Osteoblast (primary cell): ENCODE measurements around the gene DCDC2C. TPM values are rescaled to one million over a fixed set of nuclear protein-coding genes. Genes with fewer than 3 reads are reported as not detected.

Experiments
- DNase-seq: peaks from one replicate; pipeline ENCODE4 v3.0.0; 2011; ENCODE audit warnings: low spot score, mixed read lengths; ENCODE audit not compliant: insufficient read length; ENCODE audit errors: missing footprints
- H2AFZ ChIP-seq: 2 replicates; pipeline ENCODE4 v1.6.0; 2011; ENCODE audit warnings: mild to moderate bottlenecking, low read length
- H3K27ac ChIP-seq: 2 replicates; pipeline ENCODE4 v1.5.1; 2011; ENCODE audit warnings: mild to moderate bottlenecking, low read depth, low read length, moderate library complexity
- H3K27me3 ChIP-seq: 2 replicates; pipeline ENCODE4 v1.6.0; 2012; ENCODE audit warnings: mild to moderate bottlenecking, control low read depth, inconsistent platforms, low read length, moderate library complexity; ENCODE audit not compliant: insufficient read depth
- H3K36me3 ChIP-seq: 2 replicates; pipeline ENCODE4 v1.5.1; 2011; ENCODE audit warnings: mild to moderate bottlenecking, low read length, control low read depth, moderate library complexity; ENCODE audit not compliant: insufficient read depth
- H3K4me1 ChIP-seq: 2 replicates; pipeline ENCODE4 v1.5.1; 2011; ENCODE audit warnings: mild to moderate bottlenecking, low read length, control low read depth, moderate library complexity; ENCODE audit not compliant: insufficient read depth
- H3K4me2 ChIP-seq: 2 replicates; pipeline ENCODE4 v1.6.0; 2011; ENCODE audit warnings: mild to moderate bottlenecking, low read length; ENCODE audit not compliant: insufficient read depth
- H3K4me3 ChIP-seq: fragments of 200-600 bp; sonication (generic); 3 replicates; pipeline ENCODE4 v1.5.1; 2012; ENCODE audit warnings: mild to moderate bottlenecking, low read length, inconsistent platforms; ENCODE audit not compliant: insufficient read depth
- H3K79me2 ChIP-seq: 2 replicates; pipeline ENCODE4 v1.6.0; 2012; ENCODE audit warnings: mild to moderate bottlenecking, low read length, control low read depth, inconsistent platforms; ENCODE audit not compliant: insufficient read depth
- H3K9me3 ChIP-seq: 2 replicates; pipeline ENCODE4 v1.5.1; 2011; ENCODE audit warnings: low read depth, low read length, control low read depth
- H4K20me1 ChIP-seq: 2 replicates; pipeline ENCODE4 v1.6.0; 2012; ENCODE audit warnings: mild to moderate bottlenecking, low read length, control low read depth; ENCODE audit not compliant: insufficient read depth
- total RNA-seq: library from RNA; depleted of rRNA; stranded (reverse); fragments of >200 nt; gene quantifications from 2 replicates; pipeline ENCODE4 v1.2.3, GENCODE V29; 2012
- TF ChIP-seq, protein P1 (sequence below): IDR thresholded peaks from 2 replicates; pipeline ENCODE4 v1.5.1; 2011; ENCODE audit warnings: mild to moderate bottlenecking, low read depth, low read length, moderate library complexity; ENCODE audit errors: extremely low read depth

The DCDC2C gene
- total RNA-seq, 1 donor: not detected

DNA sequence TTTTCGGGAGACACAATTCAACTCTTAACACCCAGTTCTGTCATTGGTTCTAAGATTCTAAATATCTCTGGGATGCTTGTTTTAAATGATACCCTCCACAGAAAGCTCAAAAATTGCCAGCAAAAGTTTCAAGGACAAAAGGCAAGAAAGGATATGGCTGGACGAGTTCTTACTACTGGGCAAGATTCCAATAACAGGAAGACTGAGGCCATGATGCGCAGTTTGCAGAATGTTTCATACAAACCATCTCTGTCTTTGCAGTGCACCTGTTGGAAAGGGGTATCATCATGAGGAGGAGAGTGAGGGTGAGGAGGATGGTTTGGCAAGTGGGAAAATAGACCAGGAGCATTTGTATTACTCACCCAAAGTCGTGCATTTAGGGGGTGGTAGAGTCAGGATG is 172.8 kb downstream of the DCDC2C start:
- TF ChIP-seq, protein P1, sequence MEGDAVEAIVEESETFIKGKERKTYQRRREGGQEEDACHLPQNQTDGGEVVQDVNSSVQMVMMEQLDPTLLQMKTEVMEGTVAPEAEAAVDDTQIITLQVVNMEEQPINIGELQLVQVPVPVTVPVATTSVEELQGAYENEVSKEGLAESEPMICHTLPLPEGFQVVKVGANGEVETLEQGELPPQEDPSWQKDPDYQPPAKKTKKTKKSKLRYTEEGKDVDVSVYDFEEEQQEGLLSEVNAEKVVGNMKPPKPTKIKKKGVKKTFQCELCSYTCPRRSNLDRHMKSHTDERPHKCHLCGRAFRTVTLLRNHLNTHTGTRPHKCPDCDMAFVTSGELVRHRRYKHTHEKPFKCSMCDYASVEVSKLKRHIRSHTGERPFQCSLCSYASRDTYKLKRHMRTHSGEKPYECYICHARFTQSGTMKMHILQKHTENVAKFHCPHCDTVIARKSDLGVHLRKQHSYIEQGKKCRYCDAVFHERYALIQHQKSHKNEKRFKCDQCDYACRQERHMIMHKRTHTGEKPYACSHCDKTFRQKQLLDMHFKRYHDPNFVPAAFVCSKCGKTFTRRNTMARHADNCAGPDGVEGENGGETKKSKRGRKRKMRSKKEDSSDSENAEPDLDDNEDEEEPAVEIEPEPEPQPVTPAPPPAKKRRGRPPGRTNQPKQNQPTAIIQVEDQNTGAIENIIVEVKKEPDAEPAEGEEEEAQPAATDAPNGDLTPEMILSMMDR: no peak
- no peaks in the 10 kb centered on the region for H3K27me3 ChIP-seq
- H3K9me3 ChIP-seq: no peaks in the 10 kb centered on the region
- H3K4me3 ChIP-seq: no peak overlapping the region
- no peak overlapping the region for H2AFZ ChIP-seq
- H3K36me3 ChIP-seq: no peaks in the 10 kb centered on the region
- no peaks in the 10 kb centered on the region for H3K4me1 ChIP-seq
- H4K20me1 ChIP-seq: no peaks in the 10 kb centered on the region
- H3K79me2 ChIP-seq: no peaks in the 10 kb centered on the region
- no peak overlapping the region for H3K4me2 ChIP-seq
- no peak overlapping the region for H3K27ac ChIP-seq
- no peak for DNase-seq

DNA sequence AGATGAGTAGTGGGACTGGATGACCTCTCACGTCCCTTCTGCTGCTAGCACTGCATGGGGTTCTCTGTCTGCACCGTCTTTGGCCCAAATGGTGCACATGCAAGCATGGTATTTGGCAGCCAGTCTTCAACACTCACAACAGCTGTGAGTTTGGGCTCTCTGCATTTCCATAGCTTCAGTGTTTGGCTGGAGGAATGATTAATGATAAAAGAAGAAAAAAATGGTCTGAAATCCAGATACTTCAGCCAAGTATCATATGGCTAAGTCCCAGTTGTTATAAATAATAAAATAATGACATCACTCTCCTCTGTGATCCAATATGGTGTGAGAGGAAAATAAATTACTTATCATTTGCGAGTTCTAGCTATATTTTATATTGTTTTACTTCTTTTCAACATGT is 173.3 kb downstream of the DCDC2C start:
- DNase-seq: no peak
- Histone ChIP-seq H3K27ac (no peak overlapping the region), H2AFZ (no peak overlapping the region), H4K20me1 (no peaks in the 10 kb centered on the region), H3K4me1 (no peaks in the 10 kb centered on the region), H3K9me3 (no peaks in the 10 kb centered on the region), H3K27me3 (no peaks in the 10 kb centered on the region), H3K4me2 (no peak overlapping the region), H3K36me3 (no peaks in the 10 kb centered on the region), H3K4me3 (no peak overlapping the region), H3K79me2 (no peaks in the 10 kb centered on the region)
- TF ChIP-seq, protein P1: no peak

DNA sequence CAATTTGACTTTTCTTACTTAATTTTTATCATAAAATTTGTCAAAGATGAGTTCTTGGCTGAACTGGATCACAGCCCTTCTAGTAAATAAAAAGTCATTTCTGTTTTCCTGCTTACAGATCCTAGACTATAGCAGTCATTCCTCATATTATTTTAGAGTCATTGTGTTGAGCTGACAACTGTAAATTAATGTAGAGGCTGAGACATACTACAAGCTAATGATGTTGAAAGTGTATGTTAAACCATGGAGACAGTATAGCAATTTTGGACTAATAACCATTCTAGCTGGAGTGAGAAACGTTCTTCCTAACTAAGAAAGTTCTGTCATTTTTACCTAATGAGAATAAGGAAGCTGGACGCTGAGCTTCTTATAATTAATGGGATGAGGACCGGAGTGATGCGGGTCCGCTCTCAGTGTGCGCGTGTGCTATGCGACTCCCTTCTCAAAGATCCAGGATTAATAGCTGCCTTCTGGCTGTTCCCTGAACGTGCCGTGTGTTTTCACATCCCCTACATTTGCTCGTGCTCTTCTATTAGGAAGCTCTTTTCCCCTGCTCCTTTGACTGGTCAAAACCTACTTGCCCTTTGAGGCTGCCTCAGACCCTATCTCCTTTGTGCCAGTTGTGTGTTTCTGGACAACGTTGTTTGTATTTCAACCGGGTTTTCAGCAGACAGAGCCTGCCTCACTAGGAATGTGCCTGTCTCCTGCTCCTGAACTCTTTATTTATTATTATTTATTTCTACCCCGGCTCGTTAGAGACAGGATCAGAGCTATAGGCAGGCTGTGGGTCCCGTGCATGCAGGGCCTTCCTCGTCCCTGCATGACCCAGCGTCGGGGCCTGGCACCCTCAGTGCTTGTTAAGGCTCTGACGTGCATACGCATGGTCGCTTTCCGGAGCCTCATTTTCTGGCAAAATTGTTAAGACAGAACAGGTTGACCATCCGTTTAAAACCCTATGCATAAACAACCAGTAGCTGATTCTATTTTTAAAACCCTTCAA is 182.6 kb downstream of the DCDC2C start:
- Histone ChIP-seq H4K20me1 (no peaks in the 10 kb centered on the region), H3K4me3 (no peak overlapping the region), H3K9me3 (peaks cover 2% of the 10 kb centered on the region), H3K27ac (no peak overlapping the region), H3K36me3 (no peaks in the 10 kb centered on the region), H3K79me2 (no peaks in the 10 kb centered on the region), H2AFZ (no peak overlapping the region), H3K4me1 (no peaks in the 10 kb centered on the region), H3K27me3 (no peaks in the 10 kb centered on the region), H3K4me2 (no peak overlapping the region)
- DNase-seq: no peak
- TF ChIP-seq, protein P1: no peak

DNA sequence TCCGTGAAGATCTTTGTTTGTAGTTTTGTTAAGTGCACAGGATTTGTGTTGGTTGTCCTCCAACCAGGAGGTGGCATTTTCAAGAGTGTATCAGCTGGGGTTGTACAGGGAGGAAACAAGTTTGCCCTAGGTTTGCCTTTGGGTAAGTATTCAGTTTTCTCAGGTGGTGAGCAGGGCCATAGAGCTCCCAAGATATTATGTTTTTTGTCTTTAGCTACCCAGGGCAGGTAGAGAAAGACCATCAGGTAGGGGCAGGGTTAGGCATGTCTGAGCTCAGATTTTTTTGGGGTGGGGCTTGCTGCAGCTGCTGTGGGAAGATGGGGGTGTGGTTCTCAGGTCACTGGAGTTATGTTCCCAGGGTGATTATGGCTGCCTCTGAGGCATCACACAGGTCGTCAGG is 191.6 kb downstream of the DCDC2C start:
- Histone ChIP-seq H3K4me3 (no peak overlapping the region), H3K9me3 (no peaks in the 10 kb centered on the region), H3K27ac (no peak overlapping the region), H3K79me2 (no peaks in the 10 kb centered on the region), H3K36me3 (no peaks in the 10 kb centered on the region), H3K27me3 (no peaks in the 10 kb centered on the region), H2AFZ (no peak overlapping the region), H3K4me1 (no peaks in the 10 kb centered on the region), H3K4me2 (no peak overlapping the region), H4K20me1 (no peaks in the 10 kb centered on the region)
- no peak for DNase-seq
- TF ChIP-seq, protein P1: no peak
